ENCODE measurements around the gene TXLNB.

DNA sequence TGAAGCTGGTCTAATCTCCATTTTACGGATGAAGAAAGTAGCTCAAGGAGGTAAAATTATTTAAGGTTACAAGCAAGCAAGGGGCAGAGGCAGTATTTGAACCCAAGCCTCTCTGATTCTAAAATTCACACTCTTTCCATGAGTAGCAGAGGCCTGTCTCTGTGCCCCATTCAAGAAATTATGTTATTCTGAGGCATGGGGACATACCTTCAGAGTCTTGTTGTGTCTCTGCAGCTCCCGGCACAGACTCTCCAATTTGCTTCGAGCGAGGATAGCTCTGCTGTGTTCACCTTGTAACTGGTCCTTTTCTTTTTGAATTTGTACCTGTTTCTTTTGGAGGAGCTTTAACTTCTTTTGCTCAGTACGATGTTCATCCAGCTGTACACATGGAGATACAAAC lies 21.5 kb downstream of the TXLNB start:
- TF ChIP-seq CTCF (conservative IDR thresholded peaks at IDR 0.05; ENCODE audit: low read length) = no peak
- no peak for TF ChIP-seq EZH2phosphoT487 (IDR thresholded peaks at IDR 0.05; ENCODE audit: borderline replicate concordance, low read depth, low read length)

All from OCI-LY7 (cell line).